DMS114 treated with DMSO at 0.1 percent for 48 hours (cell line): Measurements from ENCODE around the gene INSL3.

ENCODE experiments used
- DNase-seq: peaks from one replicate; lab custom pipeline; 2025; ENCODE audit not compliant: unreplicated experiment; lab: John Stamatoyannopoulos, UW

INSL3 gene

GRCh38 chr19:17846146-17846545, 24.8 kb upstream of the INSL3 start:
- DNase-seq: no peak

- DNase-seq: no peak
These were observed 22.7 kb upstream of the INSL3 start for GRCh38 chr19:17843908-17844490.

GRCh38 chr19:17843292-17843827, 22.0 kb upstream of the INSL3 start:
- DNase-seq: no peak

GRCh38 chr19:17842663-17843291, 21.5 kb upstream of the INSL3 start:
- no peak for DNase-seq

GRCh38 chr19:17841810-17842662, 20.7 kb upstream of the INSL3 start:
- DNase-seq: peak; percentile 90

- no peak for DNase-seq
These were observed 20.1 kb upstream of the INSL3 start for GRCh38 chr19:17841371-17841809.

- DNase-seq: no peak
These were observed 18.7 kb upstream of the INSL3 start for GRCh38 chr19:17840019-17840418.

- DNase-seq: no peak
These were observed 16.7 kb upstream of the INSL3 start for GRCh38 chr19:17837972-17838371.

- no peak for DNase-seq
These were observed 15.2 kb upstream of the INSL3 start for GRCh38 chr19:17836530-17836929.

- DNase-seq: no peak
These were observed 14.1 kb upstream of the INSL3 start for GRCh38 chr19:17835182-17836006.

- no peak for DNase-seq
These were observed 13.2 kb upstream of the INSL3 start for GRCh38 chr19:17834350-17835181.

- DNase-seq: no peak
These were observed 11.3 kb upstream of the INSL3 start for GRCh38 chr19:17832443-17833208.

- no peak for DNase-seq
These were observed 10.1 kb upstream of the INSL3 start for GRCh38 chr19:17831419-17831888.

GRCh38 chr19:17830567-17831418, 9.5 kb upstream of the INSL3 start:
- DNase-seq: peak; percentile 60

- DNase-seq: peak; percentile 22
These were observed 8.7 kb upstream of the INSL3 start for GRCh38 chr19:17829855-17830566.

GRCh38 chr19:17826508-17827056, 5.3 kb upstream of the INSL3 start:
- no peak for DNase-seq

GRCh38 chr19:17824339-17824738, 3.0 kb upstream of the INSL3 start:
- no peak for DNase-seq
